Activated CD4-positive, CD25-positive, alpha-beta regulatory T cell treated with anti-CD3 and anti-CD28 coated beads, Interleukin-2, amount 50 U/mL, for 16 hours (primary cell): ENCODE results near the gene RPUSD4.

Source experiments
- DNase-seq: peaks from one replicate; pipeline ENCODE4 v3.0.0-alpha.2; 2020; ENCODE audit warnings: low read depth, low spot score

RPUSD4 gene

DNA sequence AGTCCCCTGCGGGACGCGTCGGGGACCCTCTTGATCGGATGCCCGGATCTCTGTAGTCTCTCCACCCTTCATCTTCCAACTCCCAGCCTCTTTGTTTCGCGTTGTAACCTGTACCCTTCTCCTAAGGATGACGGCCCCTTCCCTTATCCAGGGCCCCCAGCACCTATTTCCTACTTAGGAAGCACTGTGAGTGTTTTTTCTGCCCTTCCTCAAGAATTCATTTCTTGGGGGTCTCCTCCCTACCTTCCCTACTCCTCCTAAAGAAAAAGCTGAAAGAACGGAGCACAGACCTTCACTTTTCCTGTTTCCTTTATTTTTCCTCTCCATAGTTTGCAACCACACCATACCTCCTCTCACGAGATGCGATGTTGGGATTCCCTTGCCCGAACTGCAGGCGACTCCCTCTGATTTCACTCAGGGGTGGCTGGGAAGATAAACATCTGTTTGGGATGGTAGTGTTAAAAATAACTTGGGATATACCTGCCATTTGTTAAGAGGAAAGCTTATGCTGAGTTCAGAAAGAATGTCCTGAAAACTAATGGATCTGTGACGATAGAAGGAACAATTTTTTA, 725 bp upstream of the RPUSD4 start:
- DNase-seq = no peak

DNA sequence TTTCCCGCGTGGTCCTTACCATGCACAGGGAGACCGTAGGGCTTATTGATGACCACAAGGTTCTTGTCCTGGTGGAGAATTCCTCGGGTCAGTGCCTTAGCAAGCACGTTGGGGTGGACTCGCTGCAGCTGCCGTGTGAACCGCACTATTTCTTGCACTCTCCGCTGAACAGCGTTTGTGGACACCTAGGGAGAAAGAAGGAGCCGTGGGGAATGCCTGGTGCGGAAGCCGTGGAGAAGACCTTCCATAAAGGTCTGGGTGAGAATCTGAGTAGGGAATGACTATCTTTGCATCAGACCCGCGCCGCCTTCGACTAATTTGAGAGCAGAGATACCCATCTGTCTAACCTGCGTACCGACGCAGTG, 597 bp downstream of the RPUSD4 start:
- DNase-seq = no peak

DNA sequence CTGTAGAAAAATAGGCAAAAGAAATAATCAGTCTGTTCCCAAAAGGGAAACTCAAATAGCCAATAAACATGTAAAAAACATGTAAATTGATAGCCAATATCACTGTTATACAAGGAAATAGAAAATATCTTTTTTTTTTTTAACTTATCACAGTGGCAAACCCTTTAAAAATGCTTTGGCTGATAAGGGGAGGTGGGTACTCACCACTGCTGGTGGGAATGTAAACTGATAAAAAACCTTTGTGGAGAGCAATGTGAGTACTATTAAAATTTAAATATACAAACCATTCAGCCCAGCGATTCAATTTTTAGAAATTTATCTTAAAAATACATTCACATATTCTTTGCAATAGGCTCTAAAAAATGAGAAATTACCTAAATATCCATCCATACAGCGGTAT, 3.6 kb downstream of the RPUSD4 start:
- no peak for DNase-seq

DNA sequence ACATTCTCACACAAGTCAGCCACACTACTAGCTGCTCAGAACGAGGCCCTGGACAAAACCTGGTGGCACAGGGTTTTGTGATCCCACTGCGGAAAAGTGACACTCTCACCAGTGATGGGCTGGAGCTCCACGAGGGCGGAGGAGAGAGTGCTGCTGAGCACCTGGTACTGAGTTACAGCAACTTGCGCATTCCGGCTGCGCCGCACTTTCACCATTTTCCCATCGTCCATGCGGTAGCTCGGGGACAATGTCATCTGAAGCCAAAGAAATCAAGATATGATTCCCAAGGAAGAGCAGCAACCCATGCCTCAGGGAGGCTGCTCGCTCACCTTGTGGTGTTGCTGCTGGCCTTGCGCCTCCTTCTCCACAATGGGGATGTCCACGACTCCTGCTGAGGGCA, 6.1 kb downstream of the RPUSD4 start:
- no peak for DNase-seq

DNA sequence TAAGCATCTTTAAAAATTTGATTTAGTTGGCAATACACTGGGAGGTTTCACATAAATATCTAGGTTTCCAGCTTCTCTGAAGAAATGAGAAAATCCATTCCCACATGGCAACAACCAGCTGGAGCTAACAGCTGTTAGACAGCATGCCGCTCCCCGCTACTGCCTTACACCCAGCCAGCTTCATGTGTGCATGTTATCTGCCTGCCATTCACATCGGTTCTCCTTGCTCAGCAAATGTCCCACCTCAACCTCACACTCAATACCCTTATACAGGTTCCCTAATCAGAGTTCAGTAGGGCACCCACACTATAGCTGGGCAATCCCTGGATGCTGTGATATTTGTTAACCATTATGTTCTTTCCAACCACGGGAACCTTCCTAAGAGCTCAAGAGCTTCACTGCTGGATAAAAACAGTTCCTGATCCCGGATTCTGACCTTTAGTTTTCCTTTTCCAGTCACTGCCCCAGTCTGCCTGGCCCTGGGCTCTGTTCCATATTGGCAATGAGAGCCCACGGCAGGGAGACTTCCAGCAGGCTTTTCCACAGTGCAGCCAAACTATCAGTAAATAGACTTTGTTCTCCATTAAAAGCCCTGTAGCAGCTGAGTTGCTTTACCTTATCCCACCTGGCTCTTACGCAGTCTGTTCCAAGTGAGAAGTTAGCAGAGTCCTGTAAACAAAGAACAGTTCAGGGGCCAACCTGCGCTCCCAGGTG, 8.6 kb downstream of the RPUSD4 start:
- DNase-seq = no peak

DNA sequence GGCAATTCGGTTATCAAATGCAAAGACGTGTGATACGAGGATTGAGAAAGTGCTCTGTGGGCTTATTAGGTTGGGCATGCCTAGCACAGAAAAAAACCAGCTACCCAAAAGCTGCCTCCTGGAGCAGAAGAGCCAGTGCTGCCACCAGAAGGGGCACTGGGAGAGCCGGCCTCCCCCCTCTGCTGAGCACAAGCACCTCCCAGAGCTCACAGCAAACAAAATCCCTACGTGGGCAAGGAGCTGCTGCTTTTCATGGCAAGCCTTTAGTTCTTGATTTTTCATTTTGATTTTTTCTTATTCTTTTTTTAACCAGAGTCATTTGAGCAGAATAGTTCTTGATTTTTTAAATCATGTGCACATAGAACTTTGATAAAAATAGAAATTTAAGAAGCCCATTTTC, 12.8 kb downstream of the RPUSD4 start:
- no peak for DNase-seq

DNA sequence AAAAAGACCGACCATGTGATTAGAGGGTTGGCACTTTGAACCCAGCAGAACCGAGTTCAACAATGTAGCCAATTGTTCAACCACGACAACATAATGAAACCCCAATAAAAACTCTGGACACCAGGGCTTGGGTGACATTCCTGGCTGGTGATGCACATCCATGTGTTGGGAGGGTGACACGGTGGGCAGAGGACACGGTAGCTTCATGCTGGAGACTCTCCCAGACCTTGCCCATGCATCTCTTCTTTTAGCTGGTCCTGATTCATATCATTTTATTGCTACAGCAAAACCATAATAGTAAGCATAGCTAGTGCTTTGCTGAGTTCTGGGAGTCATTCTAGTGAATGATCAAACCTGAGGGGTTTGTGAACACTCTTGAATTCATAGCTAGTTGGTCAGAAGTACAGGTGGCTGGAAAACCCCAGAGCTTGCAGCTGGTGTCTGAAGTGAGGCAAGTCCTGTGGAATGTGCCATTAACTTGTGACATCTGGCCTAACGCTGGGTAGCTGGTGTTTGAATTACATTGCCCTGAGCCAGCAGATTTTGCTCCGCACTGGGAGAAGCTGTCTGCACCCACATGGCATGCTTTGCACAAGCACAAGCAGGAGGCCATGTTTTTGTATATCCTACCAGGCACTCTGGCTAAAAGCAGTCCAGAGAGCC, 14.0 kb downstream of the RPUSD4 start:
- DNase-seq = no peak

DNA sequence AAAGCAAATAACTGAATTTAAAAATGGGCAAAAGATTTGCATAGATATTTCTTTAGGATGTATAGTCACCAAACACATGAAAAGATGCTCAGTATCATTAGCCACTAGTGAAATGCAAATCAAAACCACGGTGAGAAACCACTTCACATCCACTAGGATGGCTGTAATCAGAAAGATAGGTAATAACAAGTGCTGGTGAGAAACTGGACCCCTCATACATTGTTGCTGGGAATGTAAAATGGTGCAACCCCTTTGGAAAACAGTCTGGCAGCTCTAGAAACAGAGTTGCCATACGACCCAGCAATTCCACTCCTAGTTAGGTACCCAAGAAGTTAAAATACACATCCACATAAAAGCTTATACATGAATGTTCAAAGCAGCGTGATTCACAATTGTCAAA, 16.3 kb downstream of the RPUSD4 start:
- DNase-seq = no peak

DNA sequence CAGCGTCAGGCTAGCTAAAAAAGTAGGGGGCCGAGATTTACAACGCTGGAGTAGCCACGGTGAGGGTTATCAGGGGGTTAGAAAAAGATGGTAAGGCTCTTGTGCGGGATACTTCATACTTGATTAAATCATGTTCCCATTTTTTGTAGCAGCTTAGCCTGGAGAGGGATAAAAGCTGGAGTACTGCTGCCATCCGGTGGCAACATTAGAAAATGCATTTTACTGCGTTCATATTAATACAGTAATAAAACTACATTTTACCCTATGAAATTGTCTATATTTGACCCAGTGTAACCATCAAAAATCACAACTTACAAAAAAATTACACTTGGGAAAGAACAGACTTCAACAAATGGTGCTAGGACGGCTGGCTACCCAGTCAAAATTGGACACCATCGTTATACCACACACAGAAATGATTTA, 17.3 kb downstream of the RPUSD4 start:
- no peak for DNase-seq

DNA sequence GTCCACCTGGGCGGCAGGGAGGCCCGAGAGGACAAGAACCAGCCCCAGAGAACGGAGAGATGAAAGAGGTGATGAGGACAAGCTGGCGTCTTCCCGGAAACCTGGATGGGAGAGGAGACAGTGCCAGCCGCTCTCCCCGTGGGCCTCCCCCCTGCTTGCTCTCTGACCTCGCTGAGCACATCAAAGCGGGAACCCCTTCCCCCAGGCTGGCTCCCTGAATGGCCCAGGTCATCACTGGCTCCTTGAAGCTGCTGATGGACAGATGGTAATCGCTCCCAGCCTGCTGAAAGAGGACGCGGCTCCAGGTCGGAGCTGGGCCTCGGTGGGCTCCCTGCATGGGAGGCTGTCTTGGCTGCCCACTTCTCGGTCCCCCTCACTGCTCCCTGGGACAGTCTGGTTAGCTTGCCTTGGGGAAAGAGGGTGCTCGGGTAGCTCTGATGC, 18.4 kb downstream of the RPUSD4 start:
- no peak for DNase-seq

DNA sequence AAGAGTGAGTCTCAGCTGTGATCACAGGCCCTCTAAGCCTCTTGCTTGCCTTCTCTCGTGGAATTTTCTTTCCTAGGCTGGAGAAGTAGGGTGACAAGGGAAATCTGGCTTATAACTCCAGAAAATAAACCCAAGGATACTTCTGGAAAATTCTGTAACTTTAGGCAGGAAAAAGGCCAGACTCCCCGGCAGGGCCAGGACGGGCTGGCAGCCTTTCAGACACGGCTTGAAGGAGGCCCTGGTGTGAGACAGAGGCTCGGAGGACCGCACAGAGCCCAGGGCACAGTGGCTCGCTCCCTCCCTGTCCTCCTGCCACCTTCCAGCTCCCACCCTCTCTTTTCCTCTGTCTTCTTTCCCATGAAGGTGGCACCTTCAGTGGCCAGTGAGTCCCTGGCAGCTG, 19.1 kb downstream of the RPUSD4 start:
- DNase-seq = no peak

DNA sequence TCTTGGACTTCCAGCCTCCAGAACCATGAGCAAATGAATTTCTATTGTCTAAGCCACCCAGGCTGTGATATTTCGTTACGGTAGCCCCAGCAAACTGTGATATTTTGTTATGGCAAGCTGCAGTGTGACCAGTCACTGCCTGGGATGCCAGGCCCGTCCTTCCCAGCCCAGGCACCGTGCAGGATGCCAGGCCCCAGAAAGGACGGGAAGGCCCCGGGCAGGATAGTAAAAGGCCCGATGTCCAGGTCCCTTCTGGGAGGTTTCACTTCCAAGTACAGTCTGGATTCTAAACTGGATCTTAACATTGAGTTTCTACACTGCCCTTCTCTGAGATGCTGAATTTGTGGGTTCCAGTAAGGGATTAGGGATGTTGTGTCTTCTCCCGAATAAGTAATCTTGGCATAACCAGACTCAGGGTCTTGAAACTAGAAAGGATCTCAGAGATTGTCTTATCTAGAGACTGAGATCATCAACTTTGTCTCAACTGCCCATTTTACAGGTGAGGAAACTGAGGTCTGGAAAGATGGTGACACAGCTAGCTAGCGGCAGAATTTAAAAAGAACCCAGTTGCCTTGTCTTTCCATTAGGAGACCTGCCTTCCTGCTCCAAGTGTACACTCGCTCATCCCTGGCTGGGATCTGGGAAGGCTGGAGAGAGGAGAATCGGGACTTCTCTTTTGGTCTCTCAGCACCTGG, 19.9 kb downstream of the RPUSD4 start:
- DNase-seq = no peak

DNA sequence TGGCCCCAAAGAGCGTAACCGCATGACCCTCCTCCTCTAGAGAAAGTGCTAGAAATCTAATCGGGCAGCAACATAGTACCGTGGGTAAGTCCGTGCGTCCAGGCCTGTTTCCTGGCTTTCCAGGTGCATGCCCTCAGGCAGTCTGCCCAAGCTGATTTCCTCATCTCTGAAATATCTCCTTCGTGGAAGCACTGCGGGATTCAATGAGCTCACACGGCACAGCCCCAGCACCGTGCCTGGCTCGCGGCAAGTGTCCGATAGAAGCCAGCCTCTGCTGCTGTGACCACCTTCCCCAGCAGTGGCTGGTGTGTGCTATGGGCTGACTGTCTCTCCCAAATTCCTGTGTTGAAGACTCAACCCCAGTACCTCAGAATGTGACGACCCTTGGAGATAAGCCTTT, 20.7 kb downstream of the RPUSD4 start:
- DNase-seq = no peak

DNA sequence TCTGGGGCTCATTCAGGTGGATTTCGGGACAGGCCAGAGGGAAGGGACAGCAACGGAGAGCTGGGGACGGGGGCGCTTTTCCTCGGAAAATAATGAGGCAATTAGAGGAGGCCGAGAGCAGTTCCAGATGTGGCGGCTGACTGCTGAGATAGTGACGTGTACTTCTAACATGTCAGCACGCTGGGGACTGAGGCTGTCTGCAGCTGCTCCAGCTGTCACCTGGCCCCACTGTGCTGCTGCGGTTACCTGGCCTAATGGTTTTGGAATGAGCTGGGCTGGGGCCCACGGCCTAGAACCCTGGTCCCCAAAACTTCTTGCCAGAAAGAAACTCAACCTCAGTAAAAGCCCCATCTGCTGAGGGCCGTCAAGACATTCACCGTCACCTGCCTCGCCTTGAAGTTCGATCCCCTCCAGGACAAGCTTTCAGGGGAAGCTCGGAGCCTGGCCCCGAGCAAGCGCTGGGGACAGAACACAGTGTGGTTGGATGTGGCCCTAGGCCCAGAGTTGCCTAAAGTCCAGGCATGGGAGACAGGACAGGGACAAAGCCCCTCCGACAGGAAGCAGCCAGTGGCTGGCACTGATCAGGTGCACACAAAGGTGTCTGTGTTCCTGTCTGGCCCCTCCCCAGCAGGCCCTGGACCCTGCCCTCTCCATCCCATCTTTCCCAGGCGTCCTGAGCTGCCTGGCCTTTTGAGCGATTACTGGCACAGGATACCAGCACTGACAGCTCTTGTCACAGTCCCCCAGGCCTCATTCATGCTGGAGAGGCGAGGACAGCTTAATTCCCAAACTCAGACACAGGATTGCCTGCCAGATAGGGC, 22.1 kb downstream of the RPUSD4 start:
- no peak for DNase-seq

DNA sequence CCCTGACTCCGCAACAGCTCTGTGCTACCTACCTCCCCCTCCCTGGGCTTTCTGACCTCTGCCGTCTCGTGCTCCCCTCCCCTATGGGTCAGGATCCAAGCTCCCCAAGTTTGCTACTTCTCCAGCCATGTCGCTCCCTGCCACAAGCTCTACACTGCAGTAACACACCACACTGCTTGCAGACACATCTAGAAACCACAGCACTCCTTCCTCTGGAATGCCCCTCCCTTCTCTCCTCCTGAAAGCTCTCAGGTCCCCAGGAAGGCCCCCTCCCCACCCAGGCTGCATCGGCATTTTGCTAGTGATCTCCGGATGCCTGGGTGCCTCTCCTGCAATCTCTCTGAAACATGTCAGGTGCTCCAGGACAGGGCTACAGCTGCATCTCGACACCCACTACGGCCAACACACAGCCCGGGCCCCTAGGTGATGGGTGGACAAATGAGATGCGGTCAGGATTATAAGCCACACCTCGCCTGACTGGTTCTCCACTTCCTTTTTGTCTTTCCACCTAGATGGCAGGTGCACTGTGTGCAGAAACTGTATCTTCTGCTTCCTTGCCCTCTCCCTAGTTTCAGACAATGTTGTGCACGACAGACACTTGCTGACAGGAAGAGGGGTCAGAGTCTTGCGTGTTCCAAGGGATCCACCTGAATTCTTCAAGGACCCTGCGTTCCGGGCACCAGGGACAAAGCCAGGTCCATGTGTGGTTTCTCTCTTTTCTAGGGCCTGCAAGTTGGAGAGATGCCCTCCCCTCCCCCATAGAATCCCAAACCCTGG, 22.9 kb downstream of the RPUSD4 start:
- DNase-seq = no peak

DNA sequence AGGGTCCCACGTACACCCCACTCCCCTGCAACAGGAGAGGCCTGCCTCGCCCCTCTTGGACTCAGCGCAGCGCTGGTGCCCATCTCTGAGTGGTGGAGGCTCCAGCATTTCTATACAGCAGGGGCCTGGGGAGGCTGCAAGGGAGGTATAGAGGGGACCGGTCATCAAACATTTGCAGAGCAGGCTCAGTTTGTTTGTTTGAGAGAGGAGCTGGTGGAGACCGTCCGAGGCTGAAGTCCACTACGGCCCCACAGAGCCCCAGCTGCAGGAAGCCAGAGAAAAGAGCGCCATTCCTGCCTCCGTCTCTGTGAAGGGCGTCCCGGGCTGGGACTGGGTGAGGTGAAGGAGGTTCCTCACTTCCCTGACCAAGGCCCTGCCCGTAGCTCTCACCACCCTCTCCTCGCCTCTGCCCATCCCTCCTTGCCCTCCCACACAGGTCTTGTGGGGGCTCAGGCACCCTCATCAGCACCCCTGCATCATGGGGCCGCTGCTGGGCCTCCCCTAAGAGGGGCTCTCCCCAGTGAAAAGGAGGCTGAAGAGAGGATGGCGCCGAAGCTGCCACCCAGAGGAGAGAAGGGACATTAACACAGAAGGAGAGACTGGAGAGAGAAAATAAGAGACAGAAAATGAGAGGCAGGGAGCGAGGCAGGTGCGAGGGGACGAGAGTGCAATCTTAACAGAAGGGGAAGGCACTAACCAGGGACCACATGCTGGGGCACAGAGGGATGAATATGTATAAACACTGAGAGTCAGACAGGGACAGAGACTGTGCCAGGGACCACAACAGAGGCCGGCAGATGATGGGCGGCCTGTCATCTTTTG, 24.5 kb downstream of the RPUSD4 start:
- DNase-seq = no peak

DNA sequence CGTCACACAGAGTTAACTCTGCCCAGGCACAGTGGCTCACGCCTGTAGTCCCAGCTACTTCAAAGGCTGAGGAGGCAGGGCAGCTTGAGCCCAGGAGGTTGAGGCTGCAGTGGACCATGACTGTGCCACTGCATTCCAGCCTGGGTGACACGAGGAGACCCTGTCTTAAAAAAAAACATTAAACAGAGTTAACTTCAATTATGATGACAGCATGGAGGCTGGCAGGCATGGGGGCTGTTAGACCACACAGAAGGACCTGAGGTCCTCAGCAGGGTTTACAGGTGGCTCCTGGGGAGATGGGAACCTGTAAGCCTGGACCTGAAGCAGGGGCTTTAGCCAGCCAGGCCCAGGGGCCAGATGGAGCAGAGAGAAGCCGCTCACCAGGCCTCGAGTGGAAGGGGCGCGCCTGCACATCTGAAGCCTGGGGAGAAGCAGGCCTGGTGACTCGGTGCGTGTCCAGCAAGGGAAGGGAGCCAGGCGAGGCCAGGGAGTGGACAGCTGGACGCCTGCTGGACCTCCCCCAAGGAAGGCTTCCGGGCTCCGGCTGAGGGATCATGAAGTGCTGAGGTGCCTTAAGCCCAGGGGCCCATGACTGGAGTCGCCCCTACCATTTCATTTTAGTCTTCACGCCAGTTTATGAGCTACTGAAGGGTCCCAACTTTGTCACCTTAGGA, 25.3 kb downstream of the RPUSD4 start:
- DNase-seq = no peak

DNA sequence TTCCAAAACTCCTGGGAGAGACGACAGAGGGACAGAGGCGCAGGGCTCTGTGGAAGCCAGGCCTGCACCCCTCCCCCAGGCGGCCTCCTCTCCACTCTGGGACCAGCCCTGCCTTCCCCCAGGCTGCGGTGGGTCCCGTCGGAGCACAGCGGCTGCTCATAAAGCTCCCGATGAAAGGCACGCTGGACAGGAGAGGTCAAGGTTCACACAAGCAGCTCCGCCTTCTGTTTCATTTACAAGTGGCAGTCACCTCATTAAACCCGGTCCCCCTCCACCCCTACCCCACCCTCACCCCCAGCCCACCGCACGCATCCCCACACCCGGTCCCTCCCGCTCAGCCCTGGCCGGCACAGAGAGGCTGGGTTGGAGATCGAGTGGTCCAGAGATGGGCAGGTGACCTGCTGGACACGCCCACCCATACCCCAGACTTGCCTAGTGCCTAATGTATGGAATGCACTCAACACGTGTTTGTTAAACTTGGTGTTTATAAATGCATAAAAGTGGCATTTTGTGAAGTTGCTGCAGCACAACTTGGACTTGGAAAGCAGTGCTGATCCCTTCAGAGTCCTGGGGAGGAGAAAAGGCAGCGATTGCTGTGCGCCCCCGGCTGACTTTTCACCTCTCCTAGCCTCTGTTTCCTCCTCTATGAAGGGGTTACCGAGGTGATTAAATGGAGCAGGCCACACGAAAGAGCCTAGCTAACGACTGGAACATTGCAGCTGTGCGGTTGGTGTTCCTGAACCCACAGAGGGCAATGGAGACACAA, 26.0 kb downstream of the RPUSD4 start:
- DNase-seq = no peak
